ENCODE measurements around the gene PDZK1IP1. TPM values are rescaled to one million over a fixed set of nuclear protein-coding genes. Genes with fewer than 3 reads are reported as not detected.

Gene PDZK1IP1
- total RNA-seq, 1 experiment from 2014 or later, result not detected

DNA sequence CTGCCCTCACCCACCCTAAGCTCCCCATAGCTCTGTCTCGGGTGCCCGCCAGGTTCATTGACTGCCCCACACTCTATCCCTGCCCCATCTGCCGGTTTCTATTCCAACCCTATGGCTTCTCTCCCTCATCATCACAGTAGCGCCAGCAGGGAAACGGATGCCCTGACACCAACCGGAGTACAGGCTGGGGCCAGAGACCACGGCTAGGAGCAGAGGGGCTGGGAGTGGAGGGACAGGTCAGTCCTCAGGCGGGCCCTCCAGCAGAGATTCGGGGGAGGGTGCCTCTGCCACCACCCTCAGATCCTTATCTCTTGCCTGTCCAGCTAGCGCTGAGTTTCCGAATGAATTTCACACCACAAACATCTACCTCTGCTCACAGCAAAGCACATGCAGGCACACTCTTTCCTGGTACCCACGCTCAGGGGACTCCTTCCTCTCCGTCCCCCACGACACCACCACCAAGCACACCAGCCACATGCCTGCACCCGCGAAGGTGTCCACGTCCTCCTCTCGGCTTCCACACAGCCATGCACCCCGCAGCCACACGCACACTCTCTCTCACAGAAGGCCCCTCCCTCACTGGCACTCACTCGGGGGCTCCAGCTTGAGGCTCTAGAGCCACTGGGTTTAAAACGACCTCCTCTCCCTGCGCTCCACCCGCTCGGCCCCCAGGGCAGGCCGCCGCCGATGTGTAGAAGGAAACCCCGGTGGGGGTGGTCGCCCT lies 35.0 kb upstream of the PDZK1IP1 start:
- POLR2A ChIA-PET (ENCODE audit: low non-redundant PET), result no interaction called here
- peaks cover 81% of the 10 kb centered on the region for H3K27me3 ChIP-seq (replicated peaks; ENCODE audit: insufficient read depth, low read depth, low read length, poor library complexity)

DNA sequence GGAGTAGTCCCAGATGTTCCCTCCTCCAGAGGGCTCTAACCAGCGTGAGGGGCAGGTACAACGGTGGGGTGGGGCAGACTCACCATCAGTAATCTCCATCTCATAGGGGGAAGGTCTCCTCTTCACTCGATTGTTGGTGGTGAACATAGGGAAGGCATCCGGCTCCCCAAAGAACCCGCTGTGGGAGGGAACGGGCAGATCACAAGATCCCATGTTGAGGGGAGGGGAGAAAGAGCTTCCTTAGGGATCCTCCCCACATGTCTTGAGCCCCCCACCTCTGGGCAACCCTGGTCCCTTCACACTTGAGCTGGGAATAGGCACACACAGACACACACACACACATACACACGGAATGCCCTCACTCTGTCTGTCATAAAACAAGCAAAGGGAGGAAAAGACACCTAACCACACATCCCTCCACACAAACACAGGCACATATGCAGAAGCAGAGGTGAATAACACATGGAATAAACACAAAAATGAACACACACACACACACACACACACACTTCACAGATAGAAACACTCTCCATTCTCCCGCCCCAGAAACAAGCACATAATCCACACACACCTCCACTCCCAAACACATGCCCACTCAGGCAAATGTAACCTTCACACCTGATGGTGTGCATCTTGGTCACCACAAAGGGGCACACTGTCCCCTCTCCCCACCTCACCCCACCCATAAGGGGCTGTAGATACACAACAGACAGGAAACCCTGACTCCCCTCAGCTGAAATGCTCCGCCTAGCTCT lies 34.3 kb upstream of the PDZK1IP1 start:
- no peaks in the 10 kb centered on the region for H3K9me3 ChIP-seq (ENCODE audit: low read depth, low read length, poor library complexity, severe bottlenecking)
- DNase-seq (ENCODE audit: low spot score), result no peak
- BruUV-seq (replicated peaks), result no TSS peak
- CTCF ChIA-PET, result no interaction called here
- H3K27me3 ChIP-seq (replicated peaks; ENCODE audit: insufficient read depth, low read depth, low read length, poor library complexity), result peaks cover 73% of the 10 kb centered on the region
- H3K36me3 ChIP-seq (ENCODE audit: insufficient read depth, low read length, poor library complexity, severe bottlenecking), result no peaks in the 10 kb centered on the region
- H3K4me3 ChIP-seq (ENCODE audit: low read depth, low read length, poor library complexity, severe bottlenecking), result no peak overlapping the region
- POLR2A ChIA-PET (ENCODE audit: low non-redundant PET), result no interaction called here
- TF ChIP-seq EZH2 (IDR thresholded peaks at IDR 0.05; ENCODE audit: borderline replicate concordance, low read depth, low read length, poor library complexity, severe bottlenecking), result no peak
- TF ChIP-seq, protein P1, sequence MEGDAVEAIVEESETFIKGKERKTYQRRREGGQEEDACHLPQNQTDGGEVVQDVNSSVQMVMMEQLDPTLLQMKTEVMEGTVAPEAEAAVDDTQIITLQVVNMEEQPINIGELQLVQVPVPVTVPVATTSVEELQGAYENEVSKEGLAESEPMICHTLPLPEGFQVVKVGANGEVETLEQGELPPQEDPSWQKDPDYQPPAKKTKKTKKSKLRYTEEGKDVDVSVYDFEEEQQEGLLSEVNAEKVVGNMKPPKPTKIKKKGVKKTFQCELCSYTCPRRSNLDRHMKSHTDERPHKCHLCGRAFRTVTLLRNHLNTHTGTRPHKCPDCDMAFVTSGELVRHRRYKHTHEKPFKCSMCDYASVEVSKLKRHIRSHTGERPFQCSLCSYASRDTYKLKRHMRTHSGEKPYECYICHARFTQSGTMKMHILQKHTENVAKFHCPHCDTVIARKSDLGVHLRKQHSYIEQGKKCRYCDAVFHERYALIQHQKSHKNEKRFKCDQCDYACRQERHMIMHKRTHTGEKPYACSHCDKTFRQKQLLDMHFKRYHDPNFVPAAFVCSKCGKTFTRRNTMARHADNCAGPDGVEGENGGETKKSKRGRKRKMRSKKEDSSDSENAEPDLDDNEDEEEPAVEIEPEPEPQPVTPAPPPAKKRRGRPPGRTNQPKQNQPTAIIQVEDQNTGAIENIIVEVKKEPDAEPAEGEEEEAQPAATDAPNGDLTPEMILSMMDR (conservative IDR thresholded peaks at IDR 0.05; ENCODE audit: low read depth, low read length), result no peak
- no peak overlapping the region for H3K27ac ChIP-seq (ENCODE audit: low read depth, low read length, poor library complexity, severe bottlenecking)
- H3K4me1 ChIP-seq (ENCODE audit: insufficient read depth, low read length, poor library complexity, severe bottlenecking), result peaks cover 4% of the 10 kb centered on the region
- intact Hi-C loops (cut with micrococcal nuclease; ENCODE audit: unreplicated experiment), result no loop called here

More for the DNA sequence above, 35.0 kb upstream of the PDZK1IP1 start:
- CTCF ChIA-PET, result no interaction called here
- Histone ChIP-seq H3K4me1 (ENCODE audit: insufficient read depth, low read length, poor library complexity, severe bottlenecking) (peaks cover 4% of the 10 kb centered on the region), H3K27ac (ENCODE audit: low read depth, low read length, poor library complexity, severe bottlenecking) (no peak overlapping the region), H3K36me3 (ENCODE audit: insufficient read depth, low read length, poor library complexity, severe bottlenecking) (no peaks in the 10 kb centered on the region), H3K9me3 (ENCODE audit: low read depth, low read length, poor library complexity, severe bottlenecking) (no peaks in the 10 kb centered on the region), H3K4me3 (ENCODE audit: low read depth, low read length, poor library complexity, severe bottlenecking) (no peak overlapping the region)
- intact Hi-C loops (cut with micrococcal nuclease; ENCODE audit: unreplicated experiment), result no loop called here
- no peak for DNase-seq (ENCODE audit: low spot score)
- BruUV-seq (replicated peaks), result no TSS peak
- TF ChIP-seq, protein P1 (conservative IDR thresholded peaks at IDR 0.05; ENCODE audit: low read depth, low read length), result no peak
- TF ChIP-seq EZH2 (IDR thresholded peaks at IDR 0.05; ENCODE audit: borderline replicate concordance, low read depth, low read length, poor library complexity, severe bottlenecking), result no peak

DNA sequence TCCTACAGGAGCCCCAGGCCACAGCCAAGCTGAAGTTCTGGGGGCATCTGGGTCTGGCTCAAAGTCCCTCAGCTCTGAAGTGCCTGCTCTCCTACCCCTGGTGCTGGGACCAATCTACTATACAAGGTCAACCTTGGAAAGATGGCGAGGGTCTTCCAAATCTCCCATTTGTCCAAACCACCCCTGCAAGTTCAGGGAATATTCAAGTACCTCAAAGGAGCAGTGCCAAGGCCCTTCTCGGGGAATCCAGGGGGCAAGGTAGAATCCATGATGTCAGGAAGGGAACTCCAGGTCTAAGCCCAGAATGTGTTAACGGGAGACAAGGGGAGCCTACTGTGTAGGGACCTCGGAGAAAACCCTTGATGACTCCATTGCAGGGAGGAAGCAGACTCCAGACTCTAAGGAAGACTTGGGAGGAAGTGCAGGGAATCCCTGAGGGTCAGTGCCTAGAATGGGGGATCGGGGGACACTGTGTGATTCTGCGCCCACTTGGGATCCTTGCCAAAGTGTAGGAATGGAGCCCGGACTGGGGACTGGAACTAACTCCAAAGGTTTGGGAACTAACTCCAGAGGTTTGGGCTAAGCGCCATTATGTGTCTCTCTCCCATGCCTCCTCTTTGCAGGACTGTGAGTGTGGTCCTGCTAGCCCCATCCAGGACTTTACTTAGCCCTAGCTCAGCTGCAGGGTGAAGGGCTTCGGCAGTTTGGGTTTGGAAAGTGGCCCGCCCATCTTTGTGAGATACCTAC lies 33.5 kb upstream of the PDZK1IP1 start:
- H3K27me3 ChIP-seq (replicated peaks; ENCODE audit: insufficient read depth, low read depth, low read length, poor library complexity), result peaks cover 67% of the 10 kb centered on the region
- intact Hi-C loops (cut with micrococcal nuclease; ENCODE audit: unreplicated experiment), result no loop called here
- TF ChIP-seq, protein P1 (conservative IDR thresholded peaks at IDR 0.05; ENCODE audit: low read depth, low read length), result no peak
- no peak for TF ChIP-seq EZH2 (IDR thresholded peaks at IDR 0.05; ENCODE audit: borderline replicate concordance, low read depth, low read length, poor library complexity, severe bottlenecking)
- no peak overlapping the region for H3K4me3 ChIP-seq (ENCODE audit: low read depth, low read length, poor library complexity, severe bottlenecking)
- no peaks in the 10 kb centered on the region for H3K9me3 ChIP-seq (ENCODE audit: low read depth, low read length, poor library complexity, severe bottlenecking)
- H3K27ac ChIP-seq (ENCODE audit: low read depth, low read length, poor library complexity, severe bottlenecking), result no peak overlapping the region
- H3K4me1 ChIP-seq (ENCODE audit: insufficient read depth, low read length, poor library complexity, severe bottlenecking), result peaks cover 4% of the 10 kb centered on the region
- CTCF ChIA-PET, result no interaction called here
- POLR2A ChIA-PET (ENCODE audit: low non-redundant PET), result no interaction called here
- BruUV-seq (replicated peaks), result no TSS peak
- no peak for DNase-seq (ENCODE audit: low spot score)
- no peaks in the 10 kb centered on the region for H3K36me3 ChIP-seq (ENCODE audit: insufficient read depth, low read length, poor library complexity, severe bottlenecking)
